HG03558 (cell line): ENCODE measurements around the gene PLCL1.
"Not testable (repeated sequence)": the region's sequence is repeated elsewhere in the genome, so short reads cannot be mapped to it uniquely, and the experiment has no call there.

Experiments used
- ATAC-seq: cut with Tn5 transposase; IDR thresholded peaks from one replicate; pipeline ENCODE4 v1.9.1; 2021; ENCODE audit warnings: moderate number of reproducible peaks; ENCODE audit not compliant: unreplicated experiment; ENCODE audit errors: extremely low read depth

The PLCL1 gene

DNA sequence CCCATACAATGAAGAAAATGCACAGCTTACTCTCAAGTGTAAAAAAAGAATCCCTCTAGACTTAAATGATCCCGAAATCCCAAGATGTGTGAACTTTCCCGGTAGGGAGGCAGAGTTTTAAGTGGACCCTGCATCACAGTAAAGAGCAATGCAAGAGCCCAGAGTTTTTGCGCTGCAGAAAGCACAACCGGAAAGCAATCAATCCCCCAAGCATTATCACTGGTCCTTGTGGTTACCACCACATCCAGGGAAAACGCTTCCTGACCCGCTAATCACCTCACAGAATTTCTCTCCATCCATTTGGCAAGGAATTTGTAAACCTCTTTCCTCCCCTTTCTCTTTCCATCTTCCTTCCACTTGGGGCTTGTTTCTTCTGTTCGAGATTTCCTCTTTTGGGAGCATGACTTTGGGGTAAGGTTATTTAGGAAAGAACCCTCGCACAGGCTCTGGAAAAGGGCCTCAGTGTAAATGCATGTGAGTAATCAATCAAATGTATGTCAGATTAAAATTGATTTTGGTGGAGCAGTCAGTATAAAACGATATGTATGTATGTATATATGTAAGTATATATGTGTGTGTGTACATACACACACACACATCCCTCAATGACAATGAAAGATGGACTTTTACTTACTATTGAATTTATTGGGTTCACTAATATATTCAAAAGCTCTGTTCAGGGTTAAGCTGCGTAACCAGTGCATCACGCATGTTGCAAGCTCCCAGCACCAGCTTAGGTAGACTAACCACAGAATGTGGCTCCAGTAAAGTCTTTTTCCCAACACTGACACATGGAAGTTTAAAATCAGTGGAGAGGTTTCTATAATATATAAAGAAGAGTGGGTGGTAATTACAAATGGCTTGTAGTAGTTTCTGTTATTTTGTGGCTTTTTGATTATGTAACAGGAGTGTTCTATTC, 1.6 kb downstream of the PLCL1 start:
- no peak for ATAC-seq

DNA sequence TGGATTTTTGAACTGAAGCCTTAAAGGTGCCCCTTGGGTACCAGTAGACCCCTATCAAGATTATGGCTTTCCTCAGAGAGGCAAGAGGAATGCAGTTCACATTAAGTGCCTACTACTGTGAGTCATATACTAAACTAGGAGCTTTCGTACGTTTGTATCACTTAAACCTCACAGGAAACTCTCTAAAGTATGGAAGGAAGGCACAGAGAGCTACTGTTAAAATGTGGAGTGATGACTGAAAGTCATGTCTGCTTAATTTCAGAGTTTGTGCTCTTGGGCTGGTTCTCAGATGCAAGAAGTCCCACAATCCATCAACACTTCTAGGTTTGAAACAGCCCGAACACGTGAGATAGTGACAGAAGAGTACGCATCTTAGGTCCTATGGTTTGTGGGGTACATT, 4.7 kb downstream of the PLCL1 start:
- ATAC-seq: no peak

DNA sequence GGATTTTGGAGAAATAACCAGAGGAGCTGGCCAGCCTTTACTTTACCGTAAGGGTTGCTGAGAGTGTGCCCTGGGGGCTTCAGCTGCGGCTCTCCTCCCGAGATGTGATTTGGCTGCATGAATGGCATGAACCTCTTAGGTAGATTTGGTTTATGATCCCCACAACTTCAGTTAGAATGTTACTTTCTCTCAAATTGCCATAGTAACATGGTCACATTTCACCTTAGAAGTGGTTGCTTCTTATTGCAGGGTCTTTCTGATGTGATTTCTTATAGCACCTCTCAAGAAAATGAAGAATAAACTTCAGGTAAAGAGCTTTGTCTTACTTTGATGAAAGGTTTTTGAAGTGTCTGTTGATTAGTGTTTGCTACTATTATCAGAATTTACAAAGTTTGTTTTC, 5.6 kb downstream of the PLCL1 start:
- ATAC-seq: no peak

DNA sequence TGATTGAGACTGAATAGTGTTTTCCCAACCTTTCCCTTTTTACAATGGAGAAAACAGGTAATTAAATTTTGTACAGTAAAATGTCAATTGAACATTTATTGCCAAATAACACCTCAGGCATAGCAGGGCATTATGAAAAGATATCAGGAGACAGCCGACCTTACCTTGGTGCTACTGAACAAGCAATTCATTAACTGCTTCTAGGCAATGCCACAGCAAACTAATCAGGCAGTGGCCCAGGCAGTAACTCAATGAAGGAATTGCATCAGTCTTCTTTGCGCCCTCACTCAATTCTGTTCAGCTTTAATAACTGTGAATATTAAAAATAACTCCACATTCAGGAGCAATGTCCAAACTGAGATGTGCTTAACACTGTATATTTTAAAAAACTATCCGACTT, 6.1 kb downstream of the PLCL1 start:
- ATAC-seq: no peak

DNA sequence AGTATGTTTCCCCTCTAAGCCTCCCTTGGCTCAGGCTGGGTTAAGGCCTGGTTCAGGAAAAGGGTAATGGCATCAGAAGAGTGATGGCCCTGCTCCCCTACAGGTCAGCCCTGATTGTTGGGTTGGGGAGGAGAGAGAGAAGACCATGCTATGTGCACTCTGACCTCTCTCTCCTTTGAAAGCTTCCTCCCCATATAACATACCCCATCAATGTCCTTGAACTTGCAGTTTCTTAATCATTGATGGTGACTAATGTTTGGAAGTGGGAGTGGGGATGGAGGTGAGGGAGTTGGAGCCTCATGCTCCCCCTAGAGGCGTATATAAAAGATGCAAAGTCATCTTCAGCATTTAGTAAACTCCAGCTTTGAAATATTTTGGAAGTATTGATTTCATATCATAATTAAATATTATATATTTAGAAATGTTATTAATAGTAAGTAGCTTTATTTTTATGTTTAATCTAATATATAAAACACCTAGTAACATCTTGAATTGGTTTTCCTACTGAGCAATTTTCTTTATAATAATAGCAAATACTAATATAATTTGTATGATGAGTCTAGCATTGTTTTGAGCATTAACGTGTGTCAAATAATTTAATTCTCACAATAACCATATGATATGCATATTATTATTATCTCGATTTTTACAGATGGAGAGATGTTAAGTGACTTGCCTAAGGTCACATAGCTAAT, 8.8 kb downstream of the PLCL1 start:
- no peak for ATAC-seq

DNA sequence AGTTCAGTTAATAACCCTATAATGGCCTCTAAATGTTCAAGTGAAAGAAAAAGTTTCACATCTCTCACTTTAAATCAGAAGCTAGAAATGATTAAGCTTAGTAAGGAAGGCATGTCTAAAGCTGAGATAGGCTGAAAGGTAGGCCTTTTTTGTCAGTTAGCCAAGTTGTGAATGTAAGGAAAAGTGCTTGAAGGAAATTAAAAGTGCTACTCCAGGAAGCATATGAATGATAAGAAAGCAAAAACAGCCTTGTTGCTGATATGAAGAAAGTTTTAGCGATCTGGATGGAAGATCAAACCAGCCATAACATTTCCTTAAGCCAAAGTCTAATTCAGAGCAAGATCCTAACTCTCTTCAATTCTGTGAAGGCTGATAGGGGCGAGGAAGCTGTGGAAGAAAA, 10.1 kb downstream of the PLCL1 start:
- no peak for ATAC-seq

DNA sequence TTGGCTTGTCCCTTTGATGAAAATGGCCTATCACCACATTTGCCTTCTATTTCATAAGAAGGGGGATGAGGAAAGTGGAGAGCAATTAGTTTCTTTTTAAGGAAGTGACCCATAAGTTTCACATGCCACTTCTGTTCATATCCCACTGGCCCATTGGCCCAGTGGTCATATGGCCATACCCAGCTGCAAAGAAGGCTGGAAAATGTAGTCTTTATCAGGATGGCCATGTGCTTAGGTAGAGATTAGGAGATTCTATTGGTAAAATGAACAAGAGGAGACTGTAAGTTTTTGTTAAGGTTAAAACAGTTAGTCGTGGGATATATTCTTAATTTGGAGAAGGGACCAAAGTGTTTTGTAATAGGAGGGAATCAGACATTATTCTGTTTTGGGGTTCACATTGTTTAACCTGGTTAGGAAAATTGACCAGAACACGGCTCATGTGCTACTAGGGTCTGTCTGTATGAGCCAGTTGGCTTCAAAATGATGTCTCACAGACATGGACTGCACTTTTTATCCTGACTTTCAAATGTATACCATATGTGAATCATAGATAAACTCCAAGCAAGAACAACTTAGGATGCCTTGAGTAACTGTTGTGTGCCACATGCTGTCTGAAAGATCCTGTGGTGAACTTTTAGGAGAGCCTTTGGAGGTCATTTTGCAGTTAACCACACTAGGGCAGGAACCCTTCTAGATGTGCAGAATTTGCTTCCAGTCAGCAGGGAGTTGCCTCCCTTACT, 17.3 kb downstream of the PLCL1 start:
- no peak for ATAC-seq

DNA sequence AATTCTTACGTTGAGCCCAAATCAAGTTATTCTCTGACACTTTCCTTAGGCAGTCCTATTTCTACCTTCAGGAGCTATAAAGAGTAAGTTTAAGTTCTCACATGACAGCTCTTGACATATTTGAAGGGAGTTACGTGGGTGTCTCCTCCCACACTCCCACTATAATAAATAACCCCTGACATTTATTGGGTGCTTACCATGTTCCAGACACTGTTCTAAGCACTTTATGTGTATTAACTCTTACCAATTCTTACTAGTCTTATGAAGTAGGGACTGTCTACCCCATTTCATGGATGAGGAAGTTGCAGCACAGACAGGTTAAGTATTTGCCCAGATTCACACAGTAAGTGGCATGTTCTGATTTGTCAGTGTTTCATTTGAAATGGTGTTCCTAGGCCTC, 17.9 kb downstream of the PLCL1 start:
- no peak for ATAC-seq

DNA sequence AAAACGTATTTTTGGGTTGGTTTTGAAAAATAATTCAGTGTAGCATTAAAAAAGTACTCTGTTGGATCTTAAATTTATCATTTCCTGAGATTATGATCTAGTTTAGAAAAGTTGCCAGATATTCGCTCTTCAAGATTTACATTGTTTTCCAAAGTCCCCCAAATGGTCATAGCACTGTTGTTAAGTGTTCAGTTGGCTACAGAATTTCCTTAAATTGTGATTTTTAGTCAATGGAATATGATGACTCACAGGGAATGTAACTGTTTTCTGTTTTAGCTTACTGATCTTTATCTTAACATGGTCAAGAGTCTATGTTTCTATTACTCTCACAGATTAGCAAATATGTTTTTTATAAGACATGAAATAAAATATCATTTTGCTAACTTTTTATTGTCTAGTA, 23.2 kb downstream of the PLCL1 start:
- ATAC-seq: no peak

DNA sequence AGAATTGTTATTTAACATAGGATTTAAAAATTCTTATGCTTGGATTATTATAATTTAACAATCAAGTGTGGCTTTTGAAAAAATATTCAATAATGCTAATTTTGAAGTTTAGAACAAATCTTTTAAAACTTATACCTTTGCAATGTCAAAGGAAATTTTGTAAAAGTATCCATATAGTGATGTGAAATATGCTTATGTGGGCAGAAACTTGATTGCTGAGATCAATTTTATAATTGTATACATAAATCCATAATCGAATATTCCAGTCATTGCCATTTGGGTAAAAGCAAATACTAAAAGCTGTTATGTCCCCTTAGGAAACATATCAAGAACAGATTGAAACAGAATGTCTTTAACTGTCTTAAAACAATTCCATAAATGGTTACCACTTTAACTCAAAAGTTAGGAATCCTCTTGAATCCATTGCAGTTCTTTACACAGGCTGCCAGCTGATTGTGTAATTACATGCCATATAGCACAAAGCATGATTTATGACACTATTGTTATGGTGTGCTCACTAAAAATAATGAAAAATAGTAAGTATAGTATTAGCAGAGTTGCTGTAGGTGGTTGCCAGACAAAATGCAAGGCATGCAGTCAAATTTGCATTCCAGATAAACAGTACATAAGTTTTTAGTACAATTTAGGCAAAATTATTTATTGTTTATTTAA, 24.2 kb downstream of the PLCL1 start:
- ATAC-seq: no peak

DNA sequence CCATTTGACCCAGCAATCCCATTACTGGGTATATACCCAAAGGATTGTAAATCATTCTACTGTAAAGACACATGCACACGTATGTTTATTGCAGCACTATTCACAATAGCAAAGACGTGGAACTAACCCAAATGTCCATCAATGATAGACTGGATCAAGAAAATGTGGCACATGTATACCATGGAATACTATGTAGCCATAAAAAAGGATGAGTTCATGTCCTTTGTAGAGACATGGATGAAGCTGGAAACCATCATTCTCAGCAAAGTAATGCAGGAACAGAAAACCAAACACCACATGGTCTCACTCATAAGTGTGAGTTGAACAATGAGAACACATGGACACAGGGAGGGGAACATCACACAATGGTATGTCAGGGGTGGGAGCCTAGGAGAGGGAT, 30.4 kb downstream of the PLCL1 start:
- ATAC-seq: not testable (repeated sequence)

DNA sequence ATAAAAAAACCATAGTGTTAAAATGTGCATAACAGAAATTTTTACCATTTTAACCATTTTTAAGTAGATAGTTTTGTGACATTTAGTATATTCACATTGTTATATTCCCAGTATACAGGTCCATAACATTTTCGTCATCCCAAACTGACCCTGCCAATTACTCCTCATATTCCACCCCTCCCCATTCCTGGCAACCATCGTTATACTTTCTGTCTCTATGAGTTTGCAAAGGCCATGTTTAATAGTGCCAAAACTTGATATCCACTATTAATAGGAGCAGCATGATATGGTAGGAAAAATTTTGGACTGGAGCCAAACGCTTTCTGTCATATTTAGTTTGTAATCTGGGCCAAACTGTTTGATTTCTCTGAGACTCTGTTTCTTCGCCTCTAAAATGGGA, 30.9 kb downstream of the PLCL1 start:
- no peak for ATAC-seq

DNA sequence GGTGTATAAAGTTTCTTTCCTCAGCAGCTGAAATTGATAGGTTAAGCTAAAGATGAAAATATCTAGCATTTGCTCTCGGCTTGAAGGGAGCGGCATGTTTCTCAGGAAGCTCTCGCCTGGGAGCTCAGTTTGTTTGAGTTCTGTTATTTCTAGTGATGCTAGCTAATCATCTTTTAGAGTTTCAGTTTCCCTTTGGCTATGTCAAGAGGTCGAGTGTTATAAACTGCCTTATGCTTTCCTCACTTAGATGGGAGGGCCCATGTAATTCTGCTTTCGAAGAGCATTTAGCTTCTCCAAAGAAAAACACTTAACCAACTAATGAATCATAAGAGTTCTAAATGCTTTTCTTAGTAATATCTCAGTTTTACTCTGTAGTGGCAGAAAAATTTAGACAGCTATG, 33.6 kb downstream of the PLCL1 start:
- ATAC-seq: peak; percentile 99

DNA sequence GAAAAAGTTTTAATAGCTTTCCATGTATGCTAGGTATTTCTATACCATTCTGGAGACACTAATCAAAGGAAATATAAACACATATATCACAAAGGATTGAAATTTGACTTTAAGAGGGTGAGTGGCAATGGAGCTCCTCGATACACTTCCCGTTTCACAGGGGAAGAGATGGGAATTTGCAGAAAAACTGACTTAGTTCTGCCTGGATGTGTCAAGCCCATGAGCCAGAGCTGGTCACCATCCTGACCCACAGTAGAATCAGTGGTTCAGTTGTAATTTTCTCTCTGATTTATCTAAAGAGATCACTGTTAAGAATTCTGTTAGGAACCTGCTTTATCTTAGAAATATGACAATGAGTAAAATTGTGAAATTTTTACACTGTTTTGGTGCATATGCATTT, 34.2 kb downstream of the PLCL1 start:
- ATAC-seq: no peak

DNA sequence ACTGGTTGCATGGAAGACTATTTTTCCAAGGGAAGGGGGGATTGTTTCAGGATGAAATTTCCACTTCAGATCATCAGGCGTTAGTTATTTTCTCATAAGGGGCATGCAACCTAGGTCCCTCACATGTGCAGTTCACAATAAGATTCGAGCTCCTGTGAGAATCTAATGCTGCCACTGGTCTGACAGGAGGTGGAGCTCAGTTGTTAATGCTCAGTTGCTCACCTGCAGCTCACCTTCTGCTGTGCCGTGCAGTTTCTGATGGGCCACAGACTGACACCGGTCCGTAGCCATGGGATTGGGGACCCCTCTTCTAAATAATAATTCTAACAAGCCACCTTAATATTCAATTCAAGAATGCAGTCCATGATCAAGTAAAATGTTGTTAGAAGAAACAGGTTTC, 34.9 kb downstream of the PLCL1 start:
- no peak for ATAC-seq

DNA sequence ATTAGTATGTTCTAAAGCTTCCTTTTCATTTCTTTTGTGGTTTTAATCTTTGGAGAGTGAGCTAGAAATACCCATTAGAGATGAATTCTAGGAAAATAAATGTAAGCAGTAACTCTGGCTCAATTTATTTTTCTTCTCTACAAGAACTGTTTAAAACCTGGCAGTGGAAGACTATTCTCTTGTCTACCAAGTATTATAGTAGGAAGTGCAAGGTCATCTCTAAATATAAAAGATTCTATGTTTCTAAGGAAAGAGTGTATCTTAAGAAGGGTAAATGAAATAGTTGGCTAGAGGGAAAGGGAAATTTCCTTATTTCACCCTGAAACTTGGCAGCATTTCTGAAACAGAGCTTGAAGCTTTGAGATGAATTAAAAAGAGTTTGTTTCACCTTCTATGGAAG, 35.5 kb downstream of the PLCL1 start:
- ATAC-seq: no peak

DNA sequence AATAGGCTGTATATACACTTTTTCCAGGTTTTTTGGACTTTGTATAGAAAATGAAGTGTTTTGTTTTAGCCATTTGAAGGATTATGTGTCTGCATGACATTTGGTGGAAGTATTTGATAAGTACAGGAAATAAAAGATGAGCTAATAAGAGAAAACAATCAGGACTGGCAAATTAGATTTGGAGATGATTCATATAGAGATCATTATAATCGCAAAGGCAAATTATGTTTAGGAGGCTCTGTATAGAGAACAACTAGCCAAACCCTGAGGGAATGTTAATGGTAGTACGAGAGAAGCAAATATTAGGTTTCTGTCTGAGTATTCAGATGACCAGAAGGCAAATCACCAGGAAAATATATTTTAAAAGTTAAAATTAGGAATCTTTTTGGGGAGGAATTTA, 41.7 kb downstream of the PLCL1 start:
- no peak for ATAC-seq

DNA sequence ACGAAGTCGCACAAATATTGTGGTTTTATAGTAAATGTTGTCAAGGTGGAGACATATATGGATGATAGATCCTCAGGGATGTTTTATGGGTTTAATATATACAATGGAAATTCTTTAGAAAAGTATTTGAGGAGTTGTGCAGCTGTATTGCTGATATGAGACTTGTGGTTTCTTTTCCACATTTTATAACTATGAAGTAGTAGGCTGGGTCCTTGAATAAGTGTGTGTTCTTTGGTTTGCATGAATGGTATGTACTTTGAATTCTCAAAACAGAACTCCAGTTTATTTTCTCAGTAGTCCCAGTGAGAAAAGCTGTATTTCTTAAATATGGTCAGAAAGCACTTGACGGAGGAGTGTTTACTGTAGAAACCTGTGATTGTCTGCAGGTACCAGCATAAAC, 42.4 kb downstream of the PLCL1 start:
- ATAC-seq: no peak

DNA sequence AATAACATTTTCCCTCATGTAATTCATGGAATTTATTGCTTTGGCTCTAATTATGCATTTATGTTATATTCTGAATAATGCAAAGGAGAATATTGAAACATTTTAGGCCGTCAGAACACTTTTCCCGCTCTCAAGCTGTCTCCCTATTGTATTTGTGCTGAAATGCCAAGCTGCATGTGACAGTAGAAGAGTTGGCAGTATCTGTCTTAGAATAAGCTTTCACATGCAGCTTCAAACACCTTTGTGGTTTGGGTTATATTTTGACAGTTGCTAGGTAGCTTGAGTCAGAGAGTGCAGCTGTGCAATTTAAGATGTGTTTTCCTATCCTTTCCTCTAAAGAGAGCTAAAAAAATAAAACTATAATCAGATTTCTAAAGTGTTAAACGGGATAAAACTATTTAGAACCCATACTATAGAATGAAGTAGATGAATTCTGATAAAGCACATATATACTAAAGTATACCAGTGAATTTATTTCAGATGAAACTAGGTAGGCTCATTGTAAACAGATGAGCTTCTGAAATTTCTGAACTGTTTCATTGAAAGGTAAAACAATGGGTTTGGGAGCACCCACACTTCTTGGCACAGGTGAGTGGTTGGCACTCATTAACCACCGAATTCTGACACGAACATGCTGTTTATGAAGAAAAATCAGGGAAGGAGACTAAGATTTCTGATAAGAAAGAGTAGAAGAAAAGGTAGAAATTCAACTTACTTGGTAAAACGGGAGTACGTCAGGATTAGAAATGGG, 43.4 kb downstream of the PLCL1 start:
- ATAC-seq: no peak

DNA sequence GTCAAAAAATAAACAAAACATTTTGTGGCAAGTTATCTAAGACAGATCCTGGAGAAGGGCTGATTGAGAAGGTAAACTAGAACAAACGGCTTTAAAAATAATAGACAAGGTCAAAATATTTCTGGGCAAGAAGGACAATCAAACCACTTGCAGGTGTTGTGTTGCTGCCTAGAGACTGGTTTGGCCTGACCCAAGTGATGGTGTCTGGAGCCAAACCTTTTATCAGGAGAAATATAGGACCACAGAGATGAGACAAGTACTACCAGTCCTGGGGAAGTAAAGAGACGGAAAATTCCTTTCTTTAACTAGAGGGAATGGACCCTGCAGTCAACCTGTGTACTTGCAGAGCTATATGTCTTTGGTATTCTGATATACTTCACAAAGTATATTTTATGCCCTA, 44.2 kb downstream of the PLCL1 start:
- ATAC-seq: no peak
